Muscle of leg (tissue), 11 donors: ENCODE measurements around the gene AGBL4. TPM values are rescaled to one million over a fixed set of nuclear protein-coding genes. Genes with fewer than 3 reads are reported as not detected.

ENCODE experiments used
- DNase-seq: peaks from one replicate; pipeline ENCODE4 v3.0.0; 2013
- H3K27ac ChIP-seq: one replicate; pipeline ENCODE4 v1.5.1; 2013; ENCODE audit warnings: mild to moderate bottlenecking, low read length, control low read depth
- H3K27me3 ChIP-seq: one replicate; pipeline ENCODE4 v1.6.1; 2013; ENCODE audit warnings: low read length; ENCODE audit not compliant: control insufficient read depth, insufficient read depth
- H3K36me3 ChIP-seq: one replicate; pipeline ENCODE4 v1.6.1; 2013; ENCODE audit warnings: low read length; ENCODE audit not compliant: control insufficient read depth, insufficient read depth
- H3K4me1 ChIP-seq: one replicate; pipeline ENCODE4 v1.6.1; 2013; ENCODE audit warnings: low read length; ENCODE audit not compliant: control insufficient read depth, insufficient read depth
- H3K4me3 ChIP-seq: one replicate; pipeline ENCODE4 v1.5.1; 2013; ENCODE audit warnings: low read length, control low read depth
- H3K9me3 ChIP-seq: replicated peaks from 2 replicates; pipeline ENCODE4 v1.6.1; 2013; ENCODE audit warnings: low read depth, low read length; ENCODE audit not compliant: control insufficient read depth
- WGBS: methylation state at CpG from one replicate; pipeline ENCODE4 v1.1.5; 2013; ENCODE audit warnings: missing lambda C conversion rate; ENCODE audit not compliant: insufficient coverage; 5-methylcytosine and 5-hydroxymethylcytosine counted together
- polyA plus RNA-seq, 8 donors: library from polyadenylated mRNA; unstranded; fragments of 120-200 nt; gene quantifications; one replicate each; pipeline versions ENCODE4 v1.2.1 to v1.2.3, GENCODE V29; 2013; ENCODE audit warnings: inconsistent platforms in 1 of 8, low replicate concordance in 1 of 8; ENCODE audit not compliant: insufficient read length in 8 of 8, insufficient read depth in 1 of 8
- total RNA-seq: library from RNA; stranded (reverse); fragments of 120-200 nt; gene quantifications from one replicate; pipeline ENCODE4 v1.2.4, GENCODE V29; 2013

The AGBL4 gene
- total and polyA plus RNA-seq, 9 donors = 0.05 to 0.50 (median 0.18) TPM

- H3K4me1 ChIP-seq = no peaks in the 10 kb centered on the region
- WGBS = 92% methylated on average over 3 of the region's 6 CpGs
- no peaks in the 10 kb centered on the region for H3K9me3 ChIP-seq
- no peak overlapping the region for H3K27ac ChIP-seq
- H3K36me3 ChIP-seq = no peaks in the 10 kb centered on the region
- no peaks in the 10 kb centered on the region for H3K27me3 ChIP-seq
- DNase-seq = no peak
- H3K4me3 ChIP-seq = no peak overlapping the region
Observed at GRCh38 chr1:48665708-48666407, 1357.9 kb downstream of the AGBL4 start.

GRCh38 chr1:48661726-48662463, 1361.9 kb downstream of the AGBL4 start:
- H3K4me3 ChIP-seq = no peak overlapping the region
- no peak for DNase-seq

DNA sequence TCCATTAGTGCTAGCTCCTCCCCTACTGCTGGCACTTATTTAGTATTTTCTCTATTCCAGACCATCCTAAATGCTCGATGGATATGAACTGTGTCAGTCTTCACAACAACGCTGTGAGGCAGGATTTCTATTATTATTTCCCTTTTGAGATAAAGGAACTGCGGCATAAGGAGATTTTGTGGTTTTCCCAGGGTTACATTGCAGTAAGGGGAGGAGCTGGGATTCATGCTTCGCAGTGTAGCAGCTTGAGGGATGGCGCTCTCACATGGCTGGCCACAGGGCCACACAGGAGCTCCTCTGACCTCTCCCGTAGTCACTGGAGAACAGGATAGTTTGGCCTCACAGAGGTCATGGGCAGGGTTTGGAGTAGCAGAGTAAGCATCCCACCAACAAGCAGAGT, 1364.0 kb downstream of the AGBL4 start:
- Histone ChIP-seq H3K27ac (no peak overlapping the region), H3K27me3 (no peaks in the 10 kb centered on the region), H3K9me3 (no peaks in the 10 kb centered on the region), H3K4me3 (no peak overlapping the region), H3K36me3 (no peaks in the 10 kb centered on the region), H3K4me1 (no peaks in the 10 kb centered on the region)
- DNase-seq = no peak
- 40% methylated on average over 2 of the region's 6 CpGs for WGBS

More at GRCh38 chr1:48661726-48662463, 1361.9 kb downstream of the AGBL4 start:
- no peaks in the 10 kb centered on the region for H3K9me3 ChIP-seq
- H3K4me1 ChIP-seq = no peaks in the 10 kb centered on the region
- WGBS = 81% methylated on average over 5 of the region's 8 CpGs
- no peaks in the 10 kb centered on the region for H3K36me3 ChIP-seq
- no peak overlapping the region for H3K27ac ChIP-seq
- no peaks in the 10 kb centered on the region for H3K27me3 ChIP-seq

DNA sequence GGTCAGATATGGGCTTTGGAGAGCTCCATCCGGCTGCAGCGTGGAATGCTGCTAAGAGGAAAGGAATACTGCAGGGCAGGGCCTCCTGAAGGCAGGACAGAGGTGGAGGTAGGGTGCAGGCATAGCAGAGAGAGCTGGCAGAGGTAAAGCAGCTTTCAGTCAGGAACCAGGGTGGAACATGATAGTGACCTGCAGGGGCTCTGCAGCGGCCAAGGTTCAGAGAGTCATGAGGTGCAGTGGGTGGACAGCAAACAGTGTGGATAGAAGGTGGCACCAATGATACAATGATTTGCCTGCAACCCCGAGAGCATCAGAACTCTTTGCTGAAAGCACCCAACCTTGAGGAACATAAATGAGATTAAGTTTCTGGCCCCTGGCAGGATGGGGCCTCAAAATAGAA, 1366.3 kb downstream of the AGBL4 start:
- Histone ChIP-seq H3K36me3 (no peaks in the 10 kb centered on the region), H3K9me3 (no peaks in the 10 kb centered on the region), H3K27me3 (no peaks in the 10 kb centered on the region), H3K4me3 (no peak overlapping the region), H3K4me1 (no peaks in the 10 kb centered on the region), H3K27ac (no peak overlapping the region)
- DNase-seq = no peak
- WGBS = 85% methylated on average over 4 of the region's 4 CpGs

DNA sequence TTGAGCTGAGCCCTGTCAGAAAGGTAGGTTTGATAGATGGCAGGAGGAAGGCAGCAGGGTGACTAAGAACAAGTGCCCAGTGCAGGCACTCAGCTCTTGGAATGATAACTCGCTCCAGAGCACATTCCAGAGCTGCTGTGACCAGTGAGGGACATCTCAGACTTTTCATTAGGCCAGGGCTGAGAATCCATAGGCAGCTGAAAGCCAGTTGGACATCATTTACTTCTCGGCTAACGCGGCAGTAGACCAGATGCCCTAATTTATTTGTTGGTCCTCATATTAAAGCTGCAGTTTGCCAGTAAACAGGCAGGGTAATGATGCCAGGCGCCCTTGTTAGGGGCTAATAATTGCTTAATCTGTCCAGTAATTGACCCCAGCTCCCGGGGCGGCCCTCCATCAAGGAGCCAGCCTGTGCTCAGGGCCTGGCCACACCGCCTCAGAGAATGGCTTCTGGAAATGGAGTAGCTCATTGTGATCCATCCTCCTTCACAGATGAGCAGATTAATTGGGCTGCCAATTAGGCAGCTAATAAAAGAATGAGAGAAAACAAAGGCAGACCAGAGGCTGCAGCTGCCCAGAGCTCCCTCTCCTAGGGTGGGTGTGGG, 1369.0 kb downstream of the AGBL4 start:
- WGBS = 33% methylated on average over 7 of the region's 8 CpGs
- H3K9me3 ChIP-seq = no peaks in the 10 kb centered on the region
- H3K27me3 ChIP-seq = no peaks in the 10 kb centered on the region
- H3K27ac ChIP-seq = no peak overlapping the region
- no peaks in the 10 kb centered on the region for H3K4me1 ChIP-seq
- H3K4me3 ChIP-seq = no peak overlapping the region
- DNase-seq = no peak
- no peaks in the 10 kb centered on the region for H3K36me3 ChIP-seq

DNA sequence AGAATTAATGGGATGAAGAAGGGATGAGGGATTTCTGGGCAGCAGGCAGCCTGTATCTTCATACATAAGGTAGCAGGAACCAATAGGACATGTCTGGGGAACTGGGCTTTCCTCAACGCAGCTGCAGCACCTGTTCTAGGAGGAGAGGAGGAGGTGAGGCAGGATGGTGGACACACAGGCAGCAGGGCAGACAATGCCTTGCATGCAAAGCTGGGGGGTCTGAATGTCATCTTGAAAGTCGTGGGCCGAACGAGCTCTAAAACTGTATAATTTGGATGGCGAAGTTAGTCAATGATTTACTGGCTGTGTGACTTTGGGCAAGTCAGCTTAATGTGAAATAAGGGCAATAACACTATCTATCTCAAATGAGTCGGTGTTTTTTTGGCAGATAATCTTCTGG, 1371.4 kb downstream of the AGBL4 start:
- DNase-seq = no peak
- Histone ChIP-seq H3K27me3 (no peaks in the 10 kb centered on the region), H3K27ac (no peak overlapping the region), H3K4me3 (no peak overlapping the region), H3K4me1 (no peaks in the 10 kb centered on the region), H3K9me3 (no peaks in the 10 kb centered on the region), H3K36me3 (no peaks in the 10 kb centered on the region)
- WGBS = 76% methylated on average over 5 of the region's 6 CpGs

DNA sequence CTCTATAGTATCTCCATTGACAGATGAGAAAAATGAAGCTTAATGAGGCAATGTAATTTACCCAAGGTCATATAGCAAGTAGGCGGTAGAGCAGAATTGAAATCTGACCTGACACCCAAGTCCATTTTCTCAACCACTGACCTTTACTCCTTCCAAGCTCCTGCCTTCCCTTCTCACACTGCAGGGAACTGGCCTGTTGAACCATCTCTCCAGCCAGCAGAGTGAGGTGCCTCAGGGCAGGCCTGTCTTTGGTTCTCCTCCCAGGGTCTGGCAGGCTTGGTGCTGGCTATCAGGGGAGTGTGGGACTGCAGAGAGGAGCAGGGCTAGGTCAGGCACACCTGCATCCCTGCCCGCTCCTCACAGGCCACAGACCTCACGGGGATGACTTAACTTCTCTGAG, 1373.9 kb downstream of the AGBL4 start:
- no peak for DNase-seq
- Histone ChIP-seq H3K4me1 (no peaks in the 10 kb centered on the region), H3K36me3 (no peaks in the 10 kb centered on the region), H3K27ac (no peak overlapping the region), H3K4me3 (no peak overlapping the region), H3K27me3 (no peaks in the 10 kb centered on the region), H3K9me3 (no peaks in the 10 kb centered on the region)
- 92% methylated on average over 2 of the region's 3 CpGs for whole genome bisulfite sequencing

- H3K4me1 ChIP-seq = no peaks in the 10 kb centered on the region
- no peak overlapping the region for H3K4me3 ChIP-seq
- H3K27me3 ChIP-seq = peaks cover 2% of the 10 kb centered on the region
- H3K36me3 ChIP-seq = no peaks in the 10 kb centered on the region
- 89% methylated on average over 2 of the region's 4 CpGs for WGBS
- no peaks in the 10 kb centered on the region for H3K9me3 ChIP-seq
- no peak for DNase-seq
- H3K27ac ChIP-seq = no peak overlapping the region
Observed at GRCh38 chr1:48645883-48646282, 1377.9 kb downstream of the AGBL4 start.

GRCh38 chr1:48644905-48645605, 1378.7 kb downstream of the AGBL4 start:
- Histone ChIP-seq H3K4me1 (no peaks in the 10 kb centered on the region), H3K27ac (no peak overlapping the region), H3K27me3 (peaks cover 2% of the 10 kb centered on the region), H3K4me3 (no peak overlapping the region), H3K9me3 (no peaks in the 10 kb centered on the region), H3K36me3 (no peaks in the 10 kb centered on the region)
- no CpG with 5 or more reads among the region's 3 CpGs for WGBS
- DNase-seq = no peak
